GM12891 (cell line): ENCODE measurements around the gene SLC22A1.
"Not testable (repeated sequence)": the region's sequence is repeated elsewhere in the genome, so short reads cannot be mapped to it uniquely, and the experiment has no call there.

Experiments used
- DNase-seq: peaks from one replicate; pipeline ENCODE4 v3.0.0; 2011; ENCODE audit warnings: low spot score; ENCODE audit not compliant: insufficient read length
- FAIRE-seq: peaks from 2 replicates; lab custom pipeline; 2011; peaks lifted over from hg19 to GRCh38; lab: Jason Lieb, UNC
- PAX5 ChIP-seq: IDR thresholded peaks from 2 replicates; pipeline ENCODE4 v1.6.1; 2011; ENCODE audit warnings: low read length, moderate library complexity, mild to moderate bottlenecking; ENCODE audit not compliant: insufficient read depth, severe bottlenecking
- POLR2A ChIP-seq: IDR thresholded peaks from 2 replicates; pipeline ENCODE4 v1.6.1; 2011; ENCODE audit warnings: low read depth, low read length, control low read depth
- POLR2AphosphoS5 ChIP-seq: IDR thresholded peaks from 2 replicates; pipeline ENCODE4 v1.6.1; 2011; ENCODE audit warnings: low read depth, low read length, control low read depth
- POU2F2 ChIP-seq: IDR thresholded peaks from 2 replicates; pipeline ENCODE4 v1.6.1; 2011; ENCODE audit warnings: low read depth, mild to moderate bottlenecking, control low read depth, low read length, moderate library complexity
- SPI1 ChIP-seq: IDR thresholded peaks from 2 replicates; pipeline ENCODE4 v1.6.1; 2011; ENCODE audit warnings: low read depth, low read length, control low read depth
- TAF1 ChIP-seq: IDR thresholded peaks from 2 replicates; pipeline ENCODE4 v1.6.1; 2011; ENCODE audit warnings: low read depth, low read length, control low read depth

SLC22A1 gene

GRCh38 chr6:160154471-160154870 lies 32.9 kb downstream of the SLC22A1 start:
- no peak for TF ChIP-seq POLR2A
- TF ChIP-seq POLR2AphosphoS5 = no peak
- no peak for TF ChIP-seq POU2F2
- TF ChIP-seq PAX5 = no peak
- no peak for TF ChIP-seq TAF1
- TF ChIP-seq SPI1 = no peak
- no peak for FAIRE-seq

GRCh38 chr6:160156842-160157241 lies 35.2 kb downstream of the SLC22A1 start:
- DNase-seq = no peak
- FAIRE-seq = no peak
- no peak for TF ChIP-seq POLR2AphosphoS5
- TF ChIP-seq SPI1 = no peak
- no peak for TF ChIP-seq POLR2A
- TF ChIP-seq PAX5 = no peak
- no peak for TF ChIP-seq TAF1
- no peak for TF ChIP-seq POU2F2

More at GRCh38 chr6:160154471-160154870, 32.9 kb downstream of the SLC22A1 start:
- DNase-seq = no peak

- FAIRE-seq (no peak), DNase-seq (no peak)
- TF ChIP-seq PAX5 (no peak), POU2F2 (no peak), POLR2AphosphoS5 (no peak)
These were observed 38.8 kb downstream of the SLC22A1 start for GRCh38 chr6:160160450-160160849.

GRCh38 chr6:160160929-160161646 lies 39.5 kb downstream of the SLC22A1 start:
- TF ChIP-seq SPI1 (no peak), PAX5 (no peak), POLR2A (no peak), POU2F2 (no peak), POLR2AphosphoS5 (no peak)
- DNase-seq (no peak), FAIRE-seq (no peak)

GRCh38 chr6:160161647-160161986 lies 40.0 kb downstream of the SLC22A1 start:
- TF ChIP-seq SPI1 (no peak), POLR2AphosphoS5 (no peak), POU2F2 (no peak)
- FAIRE-seq = no peak
- no peak for DNase-seq

GRCh38 chr6:160162030-160162566 lies 40.5 kb downstream of the SLC22A1 start:
- no peak for TF ChIP-seq POLR2AphosphoS5
- TF ChIP-seq POU2F2 = no peak
- no peak for TF ChIP-seq POLR2A
- no peak for TF ChIP-seq PAX5
- TF ChIP-seq TAF1 = no peak
- TF ChIP-seq SPI1 = no peak
- FAIRE-seq (no peak), DNase-seq (no peak)

GRCh38 chr6:160163425-160163824 lies 41.8 kb downstream of the SLC22A1 start:
- DNase-seq (no peak), FAIRE-seq (no peak)
- TF ChIP-seq PAX5 (no peak), POLR2A (no peak), SPI1 (no peak), POU2F2 (no peak), TAF1 (no peak), POLR2AphosphoS5 (no peak)

- TF ChIP-seq PAX5 = no peak
- TF ChIP-seq TAF1 = no peak
- no peak for TF ChIP-seq POLR2AphosphoS5
- no peak for TF ChIP-seq POU2F2
- no peak for TF ChIP-seq SPI1
- TF ChIP-seq POLR2A = no peak
- no peak for FAIRE-seq
- DNase-seq = no peak
These were observed 42.3 kb downstream of the SLC22A1 start for GRCh38 chr6:160163912-160164311.

GRCh38 chr6:160165928-160166327 lies 44.3 kb downstream of the SLC22A1 start:
- not testable (repeated sequence) for DNase-seq, FAIRE-seq

- TF ChIP-seq TAF1 (no peak), POLR2AphosphoS5 (no peak), SPI1 (no peak), POLR2A (no peak), POU2F2 (no peak), PAX5 (no peak)
- DNase-seq (no peak), FAIRE-seq (no peak)
These were observed 46.2 kb downstream of the SLC22A1 start for GRCh38 chr6:160167604-160168399.
